Heart right ventricle (tissue), 16 donors: Measurements from ENCODE around the gene HDAC5. TPM values are rescaled to one million over a fixed set of nuclear protein-coding genes. Genes with fewer than 3 reads are reported as not detected.
"Not testable (repeated sequence)": the region's sequence is repeated elsewhere in the genome, so short reads cannot be mapped to it uniquely, and the experiment has no call there.

ENCODE experiments used
- ATAC-seq, 8 donors: fragments of 200-7000 bp; cut with Tn5 transposase; one replicate each; pipeline ENCODE4 v1.9.1; 2020; ENCODE audit warnings: mild to moderate bottlenecking in 8 of 8, moderate library complexity in 8 of 8, moderate number of reproducible peaks in 1 of 8
- DNase-seq, 2 donors: peaks; one replicate each; pipeline ENCODE4 v3.0.0-alpha.2; 2020
- H3K27ac ChIP-seq, 10 donors: fragments of 200-600 bp; sonication (generic) in 2 of 10; one replicate each; pipeline versions ENCODE4 v1.5.0 to v1.8.0; 2020 to 2022; ENCODE audit warnings: mild to moderate bottlenecking in 3 of 10
- H3K27me3 ChIP-seq, 7 donors: fragments of 200-600 bp; one replicate each; pipeline ENCODE4 v1.8.0; 2021 to 2022; ENCODE audit warnings: mild to moderate bottlenecking in 2 of 7
- H3K36me3 ChIP-seq, 9 donors: fragments of 200-600 bp; sonication (generic) in 1 of 9; one replicate each; pipeline versions ENCODE4 v1.5.0 to v1.8.0; 2020 to 2022; ENCODE audit warnings: mild to moderate bottlenecking in 2 of 9
- H3K4me1 ChIP-seq, 9 donors: fragments of 200-600 bp; sonication (generic) in 1 of 9; one replicate each; pipeline versions ENCODE4 v1.5.0 to v1.8.0; 2020 to 2022; ENCODE audit warnings: mild to moderate bottlenecking in 4 of 9
- H3K4me3 ChIP-seq, 10 donors: fragments of 200-600 bp; sonication (generic) in 2 of 10; one replicate each; pipeline versions ENCODE4 v1.5.0 to v1.8.0; 2020 to 2022; ENCODE audit warnings: mild to moderate bottlenecking in 7 of 10, moderate library complexity in 2 of 10
- H3K9me3 ChIP-seq, 11 donors: fragments of 200-600 bp in 10 of 11; sonication (generic) in 2 of 11; one replicate each; pipeline versions ENCODE4 v1.5.0 to v1.8.0; 2013 to 2022; ENCODE audit warnings: mild to moderate bottlenecking in 2 of 11, control low read depth in 1 of 11, moderate library complexity in 1 of 11
- WGBS, 2 donors: extraction: QIAGEN DNeasy Blood & Tissue Kit; methylation state at CpG; one replicate each; pipeline ENCODE4 v1.1.7; 2013; ENCODE audit warnings: inconsistent platforms in 1 of 2; 5-methylcytosine and 5-hydroxymethylcytosine counted together
- intact Hi-C, 10 donors: fragments of 100-400 bp; cut with DNase I; formaldehyde crosslinking; loops; one replicate each; pipeline versions ENCODE4 v1.11.1 to v1.14.2; 2022
- polyA plus RNA-seq, 2 donors: library from polyadenylated mRNA; stranded (reverse); fragments of 200-250 nt; gene quantifications; one replicate each; pipeline ENCODE4 v1.2.3, GENCODE V29; 2013
- total RNA-seq, 10 donors: library from RNA; stranded (reverse); fragmentation: NEBNext Ultra II Directional in 3 of 10; extraction: Animal tissue kit (Norgen Biotek cat#: 25700) in 3 of 10; gene quantifications; one replicate each; pipeline versions ENCODE4 v1.2.1 to v1.2.4, GENCODE V29; 2021 to 2023
- TF ChIP-seq, protein P1 (sequence below), 9 donors: fragments of 200-600 bp; sonication (generic) in 2 of 9; IDR thresholded peaks; one replicate each; pipeline versions ENCODE4 v1.5.0 to v1.8.0; 2021 to 2022; ENCODE audit warnings: antibody characterized with exemption in 9 of 9, mild to moderate bottlenecking in 5 of 9, moderate library complexity in 1 of 9
- donor health status: Arrhythmogenic right ventricular cardiomyopathy.
- donor health status: ischemic (EF 13 %, LVEDD 7.1; RV severe dilation, severe dysfunction).
- donor health status: healthy with polysubstance abuse.
- donor health status: DM: no; HTN: yes; CAD: no.
- donor health status: DM: no; HTN: no; CAD: no.
- donor health status: ischemic (EF 25% LVEDD 6.9; RV normal size, moderate dysfunction).
- donor health status: ischemic (EF 25% LVEDD 5.7; RV mildly dilated, moderate dysfunction).
- donor health status: healthy.
- donor health status: DM: yes; HTN: yes; CAD: no.
- donor health status: Ischemic cardiomyopathy.
- donor health status: ischemic (EF 35%, LVEDD 5.7; RV mildly dilated, moderate dysfunction).
- donor health status: nonischemic (EF 11% LVEDD 7.7; RV severe dilation, severe dysfunction).
- donor health status: DM: yes; HTN: yes; CAD: no.
- donor health status: PGD.
- donor health status: ischemic (EF 29% LVEDD 5.4; RV normal size, mild dysfunction).
- donor health status: nonischemic (EF 23%, LVEDD 6.1; RV moderate dilation, normal function).

The HDAC5 gene
- total and polyA plus RNA-seq, 12 donors, result 55.2 to 85.4 (median 65.5) TPM

DNA sequence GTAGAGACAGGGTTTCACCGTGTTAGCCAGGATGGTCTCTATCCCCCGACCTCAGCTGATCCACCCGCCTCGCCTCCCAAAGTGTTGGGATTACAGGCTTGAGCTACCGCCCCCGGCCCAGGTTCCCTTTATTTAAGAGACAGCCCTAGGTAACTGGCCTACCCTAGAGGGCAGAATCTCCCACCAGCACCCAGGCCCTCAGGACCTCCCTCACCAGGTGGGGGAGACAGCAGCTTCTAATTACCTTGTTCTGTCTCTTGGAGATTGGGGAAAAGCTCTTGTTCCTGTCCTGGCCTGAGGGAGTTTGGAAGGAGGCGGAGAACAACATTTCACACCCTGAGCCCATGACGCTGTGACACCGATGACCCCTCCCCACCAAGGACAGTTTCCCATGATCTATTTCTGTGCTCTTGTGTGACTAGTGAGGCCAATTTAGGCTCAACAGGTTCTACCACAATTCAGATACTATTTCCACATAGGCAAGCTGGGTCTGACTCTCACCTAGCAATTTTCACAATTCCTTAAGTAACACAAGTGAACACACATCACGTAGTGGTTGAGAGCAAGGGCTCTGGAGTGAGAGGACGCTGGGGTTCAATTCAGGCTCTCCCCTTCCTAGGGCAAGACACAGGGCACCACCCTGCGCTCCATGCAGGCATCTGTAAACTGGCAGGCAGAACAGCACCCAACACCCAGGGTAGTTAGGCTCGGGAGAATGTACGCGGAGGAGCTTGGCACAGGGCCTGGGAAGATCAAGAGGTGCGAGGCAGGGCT lies 20.4 kb downstream of the HDAC5 start:
- Histone ChIP-seq H3K9me3 (no peaks in the 10 kb centered on the region), H3K4me3 (no peak overlapping the region), H3K27ac (peak overlapping the region in 8 of 10 donors; percentile 26 to 91 (median 52)), H3K4me1 (peaks cover 26 to 97% (median 76%) of the 10 kb centered on the region in 9 donors), H3K27me3 (no peaks in the 10 kb centered on the region), H3K36me3 (peaks cover 0 to 59% (median 6%) of the 10 kb centered on the region in 9 donors)
- DNase-seq (peak; percentile 55 to 59), ATAC-seq (peak; percentile 23 to 76 (median 46))
- WGBS, 2 donors, result 59 to 72% methylated on average over 16 of the region's 16 CpGs
- TF ChIP-seq, protein P1, sequence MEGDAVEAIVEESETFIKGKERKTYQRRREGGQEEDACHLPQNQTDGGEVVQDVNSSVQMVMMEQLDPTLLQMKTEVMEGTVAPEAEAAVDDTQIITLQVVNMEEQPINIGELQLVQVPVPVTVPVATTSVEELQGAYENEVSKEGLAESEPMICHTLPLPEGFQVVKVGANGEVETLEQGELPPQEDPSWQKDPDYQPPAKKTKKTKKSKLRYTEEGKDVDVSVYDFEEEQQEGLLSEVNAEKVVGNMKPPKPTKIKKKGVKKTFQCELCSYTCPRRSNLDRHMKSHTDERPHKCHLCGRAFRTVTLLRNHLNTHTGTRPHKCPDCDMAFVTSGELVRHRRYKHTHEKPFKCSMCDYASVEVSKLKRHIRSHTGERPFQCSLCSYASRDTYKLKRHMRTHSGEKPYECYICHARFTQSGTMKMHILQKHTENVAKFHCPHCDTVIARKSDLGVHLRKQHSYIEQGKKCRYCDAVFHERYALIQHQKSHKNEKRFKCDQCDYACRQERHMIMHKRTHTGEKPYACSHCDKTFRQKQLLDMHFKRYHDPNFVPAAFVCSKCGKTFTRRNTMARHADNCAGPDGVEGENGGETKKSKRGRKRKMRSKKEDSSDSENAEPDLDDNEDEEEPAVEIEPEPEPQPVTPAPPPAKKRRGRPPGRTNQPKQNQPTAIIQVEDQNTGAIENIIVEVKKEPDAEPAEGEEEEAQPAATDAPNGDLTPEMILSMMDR (IDR thresholded peaks at IDR 0.05), result no peak
- intact Hi-C loops, result no loop called here

DNA sequence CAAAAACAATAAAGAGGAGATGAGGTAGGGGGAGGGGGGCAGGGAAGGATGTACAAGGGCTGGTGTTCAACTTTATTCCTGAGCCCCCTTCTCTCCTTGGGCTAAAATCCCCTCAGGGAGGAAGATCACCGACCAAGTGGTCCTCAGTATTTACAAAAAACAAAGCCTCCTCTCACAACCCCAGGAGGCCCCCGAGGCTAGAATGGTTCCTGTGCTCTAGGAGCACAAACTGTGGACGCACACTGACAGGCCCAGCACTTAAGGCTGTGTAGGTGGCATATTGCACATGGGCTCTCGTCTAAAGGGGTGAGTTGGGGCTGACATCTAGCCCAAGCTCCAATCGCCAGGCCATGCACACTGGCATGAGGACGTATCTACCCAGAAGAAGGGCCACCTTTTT lies 21.6 kb downstream of the HDAC5 start:
- Histone ChIP-seq H3K27ac (peak overlapping the region in 1 of 10 donors; percentile 91), H3K36me3 (peaks cover 0 to 58% (median 6%) of the 10 kb centered on the region in 9 donors), H3K4me1 (peaks cover 32 to 97% (median 77%) of the 10 kb centered on the region in 9 donors)
- ATAC-seq, H3K9me3 ChIP-seq, DNase-seq, H3K4me3 ChIP-seq, intact Hi-C loops, H3K27me3 ChIP-seq: not testable (repeated sequence)
- 75 to 79% methylated on average over 6 of the region's 6 CpGs for WGBS, 2 donors

DNA sequence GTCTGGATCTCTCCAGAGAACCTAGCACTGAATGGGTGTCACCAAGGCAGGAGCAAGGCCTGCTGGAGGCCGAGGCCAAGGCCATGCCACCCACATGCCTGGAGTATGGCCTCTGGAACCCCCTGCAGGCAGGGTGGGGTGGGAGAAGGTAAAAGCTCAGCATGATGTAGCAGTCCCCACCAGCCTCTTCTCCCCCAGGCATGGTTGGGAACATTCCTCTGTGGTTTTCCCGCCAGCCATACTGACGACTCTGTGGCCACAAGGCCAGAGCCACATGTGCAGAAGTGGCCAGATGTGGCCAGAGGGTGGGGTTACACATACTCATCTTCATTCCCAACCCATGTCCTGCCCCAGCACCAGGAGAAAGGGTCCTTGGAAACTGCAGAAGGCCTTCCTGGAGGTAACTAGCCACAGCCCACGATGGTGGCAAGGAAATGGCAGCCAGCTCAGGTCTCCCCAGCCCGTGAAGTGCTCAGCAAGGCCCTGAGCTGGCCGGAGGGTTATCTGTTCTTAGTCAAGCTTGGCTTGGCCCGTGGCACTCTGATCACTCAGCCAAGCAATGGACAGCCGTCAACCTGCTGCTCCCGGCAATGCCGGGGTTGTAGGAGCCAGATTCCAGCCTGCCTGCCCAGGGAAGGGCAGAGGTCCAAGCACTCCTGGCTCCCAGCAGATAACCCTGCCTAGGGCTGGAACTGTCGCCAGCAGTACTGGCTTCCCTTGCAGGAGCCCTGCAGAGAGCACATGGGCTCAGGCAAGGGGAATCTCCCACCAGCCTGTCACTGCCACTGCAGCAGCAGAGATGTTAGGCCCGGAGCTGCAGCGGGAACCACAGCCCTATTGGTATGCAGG lies 26.1 kb downstream of the HDAC5 start:
- H3K36me3 ChIP-seq, result peaks cover 0 to 45% (median 12%) of the 10 kb centered on the region in 9 donors
- no peaks in the 10 kb centered on the region for H3K9me3 ChIP-seq
- WGBS, 2 donors, result 39 to 48% methylated on average over 13 of the region's 13 CpGs
- H3K27ac ChIP-seq, result peak overlapping the region in 9 of 10 donors; percentile 85 to 97 (median 93)
- ATAC-seq (peak; percentile 54 to 90 (median 78)), DNase-seq (peak; percentile 77 to 79)
- TF ChIP-seq, protein P1 (IDR thresholded peaks at IDR 0.05), result no peak
- H3K4me3 ChIP-seq, result no peak overlapping the region
- intact Hi-C loops, result loop anchor here in 1 of 10 donors (1.0 to 2.0 kb wide), 2 partner anchors 15 to 27 kb away; partner anchors contain the start of gene G6PC3
- peaks cover 20 to 91% (median 60%) of the 10 kb centered on the region in 9 donors for H3K4me1 ChIP-seq
- H3K27me3 ChIP-seq, result no peaks in the 10 kb centered on the region

DNA sequence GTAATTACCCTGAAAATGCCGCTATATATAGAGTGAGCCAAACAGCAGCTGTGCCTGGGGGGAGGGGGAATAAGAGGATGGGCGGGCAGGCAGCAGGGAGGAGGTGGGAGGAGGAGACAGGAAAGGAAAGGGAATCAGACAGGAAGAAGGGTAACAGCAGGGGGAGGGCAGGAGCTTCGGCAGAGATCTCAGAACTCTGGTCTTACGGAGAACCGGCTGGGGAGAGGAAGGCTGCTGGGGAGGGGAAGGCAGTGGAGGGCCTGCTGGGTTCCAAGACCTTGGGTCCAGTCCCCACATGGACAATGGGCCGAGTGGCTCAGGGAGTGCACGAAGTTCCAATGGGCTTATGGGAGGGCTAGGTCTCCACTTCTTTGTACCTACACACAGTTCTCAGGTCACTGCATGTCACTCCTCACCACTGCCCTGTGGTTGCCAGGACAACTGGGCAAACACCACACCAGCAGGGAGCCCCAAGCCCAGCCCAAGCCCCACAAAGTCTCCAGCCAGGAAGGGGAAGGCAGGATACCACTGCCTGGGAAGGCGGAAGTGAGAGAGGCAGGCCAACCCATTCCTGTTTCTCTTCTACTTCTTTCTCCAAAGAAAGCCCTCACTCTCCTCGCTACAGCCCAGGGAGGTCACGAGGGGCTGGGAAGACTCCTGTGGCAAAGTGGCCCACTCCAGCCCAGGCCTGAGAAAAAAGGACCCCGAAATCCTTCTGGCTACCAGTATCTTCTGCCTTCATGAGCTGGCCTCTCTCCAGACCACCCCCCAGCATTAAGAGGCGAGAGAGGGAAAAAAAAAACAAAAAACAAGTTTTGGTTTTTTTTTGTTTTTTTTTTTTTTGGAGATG lies 27.6 kb downstream of the HDAC5 start:
- no peaks in the 10 kb centered on the region for H3K27me3 ChIP-seq
- 13 to 14% methylated on average over 12 of the region's 12 CpGs for WGBS, 2 donors
- intact Hi-C loops, result loop anchor here in 2 of 10 donors (1.0 to 2.0 kb wide), 2 partner anchors 17 to 27 kb away; partner anchors contain the start of gene HDAC5 (in 1 of the 2)
- ATAC-seq, result peak; percentile 26 to 88 (median 82)
- peak overlapping the region; percentile 83 to 97 (median 92) for H3K27ac ChIP-seq
- TF ChIP-seq, protein P1 (IDR thresholded peaks at IDR 0.05), result peak in 5 of 9 donors; percentile 15 to 57 (median 31)
- peak overlapping the region in 9 of 10 donors; percentile 10 to 50 (median 38) for H3K4me3 ChIP-seq
- H3K9me3 ChIP-seq, result no peaks in the 10 kb centered on the region
- peak; percentile 64 to 90 for DNase-seq
- H3K36me3 ChIP-seq, result peaks cover 0 to 46% (median 27%) of the 10 kb centered on the region in 9 donors
- H3K4me1 ChIP-seq, result peaks cover 20 to 78% (median 56%) of the 10 kb centered on the region in 9 donors
